B cell (primary cell): ENCODE results near the gene ITGB1BP2.

Experiments used
- CTCF ChIP-seq: fragments of 200-600 bp; IDR thresholded peaks from one replicate; pipeline ENCODE4 v1.8.0; 2022; ENCODE audit warnings: antibody characterized with exemption, mild to moderate bottlenecking
- EZH2 ChIP-seq: IDR thresholded peaks from 2 replicates; pipeline ENCODE4 v1.6.1; 2012; ENCODE audit warnings: borderline replicate concordance, low read depth, mild to moderate bottlenecking, moderate library complexity, low read length; ENCODE audit not compliant: insufficient read depth, poor library complexity, severe bottlenecking

- TF ChIP-seq CTCF (no peak), EZH2 (no peak)
Measured at GRCh38 chrX:71254092-71254963, 47.2 kb upstream of the ITGB1BP2 start, which contains the start of gene ZMYM3.
